IPS-18c (cell line): ENCODE data around the gene DDHD1.
"Not testable (repeated sequence)": the region's sequence is repeated elsewhere in the genome, so short reads cannot be mapped to it uniquely, and the experiment has no call there.

Source experiments
- H3K4me3 ChIP-seq: 2 replicates; pipeline ENCODE4 v1.7.0; 2013; ENCODE audit warnings: low read depth, mild to moderate bottlenecking, low read length, moderate library complexity; ENCODE audit not compliant: insufficient read depth
- H3K9me3 ChIP-seq: one replicate; pipeline ENCODE4 v1.6.1; 2013; ENCODE audit warnings: mild to moderate bottlenecking, low read length, moderate library complexity; ENCODE audit not compliant: control insufficient read depth, insufficient read depth

Gene DDHD1

DNA sequence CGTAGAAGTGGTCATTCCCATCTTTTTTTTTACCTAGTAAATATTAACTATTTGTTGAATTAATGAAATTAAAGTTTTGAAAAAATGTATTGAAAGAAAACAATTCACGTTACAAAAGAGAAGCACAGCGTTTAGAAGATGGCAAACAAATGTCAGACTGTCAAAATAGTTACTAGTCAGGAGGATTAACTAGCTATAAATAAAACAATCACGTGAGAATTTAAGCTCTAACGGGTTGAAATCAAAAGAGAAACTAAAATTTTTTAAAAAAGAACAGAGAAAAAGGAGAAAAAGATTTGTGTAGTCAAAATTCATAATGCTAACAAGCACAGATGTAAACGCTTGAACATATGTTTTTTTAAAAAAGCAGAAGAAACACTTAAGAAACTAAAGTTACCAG is 26.4 kb downstream of the DDHD1 start:
- Histone ChIP-seq H3K9me3 (no peaks in the 10 kb centered on the region), H3K4me3 (no peak overlapping the region)

DNA sequence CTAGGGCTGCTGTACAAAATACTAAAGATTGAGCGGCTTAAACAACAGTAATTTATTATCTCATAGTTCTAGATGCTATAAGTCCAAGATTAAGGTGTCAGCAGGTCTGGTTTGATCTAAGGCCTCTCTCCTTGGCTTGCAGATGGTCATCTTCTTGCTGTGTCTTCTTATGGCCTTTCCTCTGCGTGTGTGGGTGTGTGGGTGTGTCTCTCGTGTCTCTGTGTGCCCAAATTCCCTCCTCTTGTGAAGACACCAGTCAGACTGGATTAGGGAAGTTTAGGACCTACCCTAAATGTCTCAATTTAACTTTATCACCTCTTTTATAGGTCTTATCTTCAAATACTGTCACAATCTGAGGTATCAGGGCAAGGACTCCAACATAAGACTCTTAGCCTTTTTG is 28.3 kb downstream of the DDHD1 start:
- Histone ChIP-seq H3K9me3 (no peaks in the 10 kb centered on the region), H3K4me3 (no peak overlapping the region)

DNA sequence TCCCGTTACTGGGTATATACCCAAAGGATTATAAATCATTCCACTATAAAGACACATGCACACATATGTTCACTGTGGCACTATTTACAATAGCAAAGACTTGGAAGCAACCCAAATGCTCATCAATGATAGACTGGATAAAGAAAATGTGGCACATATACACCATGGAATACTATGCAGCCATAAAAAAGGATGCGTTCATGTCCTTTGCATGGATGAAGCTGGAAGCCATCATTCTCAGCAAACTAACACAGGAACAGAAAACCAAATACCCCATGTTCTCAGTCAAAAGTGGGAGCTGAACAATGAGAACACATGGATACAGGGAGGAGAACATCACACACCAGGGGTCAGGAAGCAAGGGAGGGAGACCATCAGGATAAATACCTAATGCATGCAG is 31.7 kb downstream of the DDHD1 start:
- H3K9me3 ChIP-seq, H3K4me3 ChIP-seq: not testable (repeated sequence)

DNA sequence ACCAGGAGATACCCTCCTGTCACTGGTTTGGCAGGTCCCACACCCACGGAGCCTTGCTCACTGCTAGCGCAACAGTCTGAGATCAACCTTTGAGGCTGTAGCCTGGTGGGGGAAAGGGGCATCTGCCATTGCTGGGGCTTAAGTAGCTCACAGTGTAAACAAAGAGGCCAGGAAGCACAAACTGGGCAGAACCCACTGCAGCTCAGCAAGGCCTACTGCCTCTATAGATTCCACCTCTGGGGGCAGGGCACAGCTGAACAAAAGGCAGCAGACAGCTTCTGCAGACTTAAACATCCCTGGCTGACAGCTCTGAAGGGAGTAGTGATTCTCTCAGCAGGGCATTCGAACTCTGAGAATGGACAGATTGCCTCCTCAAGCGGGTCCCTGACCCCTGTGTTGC is 35.6 kb downstream of the DDHD1 start:
- not testable (repeated sequence) for H3K4me3 ChIP-seq, H3K9me3 ChIP-seq

DNA sequence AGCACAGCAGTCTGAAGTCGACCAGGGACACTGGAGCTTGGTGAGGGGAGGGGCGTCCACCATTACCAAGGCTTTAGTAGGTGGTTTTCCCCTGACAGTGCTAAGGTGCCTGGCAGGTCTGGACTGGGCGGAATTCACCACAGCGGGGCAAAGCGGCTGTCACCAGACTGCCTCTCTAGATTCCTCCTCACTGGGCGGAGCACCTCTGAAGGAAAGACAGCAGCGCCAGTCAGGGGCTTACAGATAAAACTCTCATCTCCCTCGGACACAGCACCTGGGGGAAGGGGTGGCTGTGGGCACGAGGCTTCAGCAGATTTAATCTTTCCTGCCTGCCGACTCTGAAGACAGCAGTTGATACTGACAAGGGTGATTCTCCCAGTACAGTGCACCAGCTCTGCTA is 39.1 kb downstream of the DDHD1 start:
- Histone ChIP-seq H3K4me3 (no peak overlapping the region), H3K9me3 (no peaks in the 10 kb centered on the region)

DNA sequence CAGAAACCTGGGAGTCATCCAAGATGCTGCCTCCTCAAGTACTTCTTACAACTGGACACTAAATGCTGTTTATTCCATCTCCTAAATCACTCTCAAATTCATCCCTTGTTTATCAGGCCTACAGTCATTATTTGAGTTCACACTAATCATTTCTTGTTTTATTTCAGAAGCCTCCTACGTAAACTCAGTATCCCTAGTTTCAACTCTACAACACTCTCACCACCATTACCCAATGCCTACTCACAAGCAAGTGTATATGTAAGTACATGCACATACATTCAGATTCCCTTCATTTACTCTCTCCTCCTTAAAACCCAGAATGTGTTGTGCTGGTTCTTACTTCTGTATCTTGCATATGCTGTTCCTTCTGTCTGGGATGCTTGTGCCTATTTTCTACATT is 43.0 kb downstream of the DDHD1 start:
- H3K4me3 ChIP-seq, result no peak overlapping the region
- peaks cover 3% of the 10 kb centered on the region for H3K9me3 ChIP-seq

DNA sequence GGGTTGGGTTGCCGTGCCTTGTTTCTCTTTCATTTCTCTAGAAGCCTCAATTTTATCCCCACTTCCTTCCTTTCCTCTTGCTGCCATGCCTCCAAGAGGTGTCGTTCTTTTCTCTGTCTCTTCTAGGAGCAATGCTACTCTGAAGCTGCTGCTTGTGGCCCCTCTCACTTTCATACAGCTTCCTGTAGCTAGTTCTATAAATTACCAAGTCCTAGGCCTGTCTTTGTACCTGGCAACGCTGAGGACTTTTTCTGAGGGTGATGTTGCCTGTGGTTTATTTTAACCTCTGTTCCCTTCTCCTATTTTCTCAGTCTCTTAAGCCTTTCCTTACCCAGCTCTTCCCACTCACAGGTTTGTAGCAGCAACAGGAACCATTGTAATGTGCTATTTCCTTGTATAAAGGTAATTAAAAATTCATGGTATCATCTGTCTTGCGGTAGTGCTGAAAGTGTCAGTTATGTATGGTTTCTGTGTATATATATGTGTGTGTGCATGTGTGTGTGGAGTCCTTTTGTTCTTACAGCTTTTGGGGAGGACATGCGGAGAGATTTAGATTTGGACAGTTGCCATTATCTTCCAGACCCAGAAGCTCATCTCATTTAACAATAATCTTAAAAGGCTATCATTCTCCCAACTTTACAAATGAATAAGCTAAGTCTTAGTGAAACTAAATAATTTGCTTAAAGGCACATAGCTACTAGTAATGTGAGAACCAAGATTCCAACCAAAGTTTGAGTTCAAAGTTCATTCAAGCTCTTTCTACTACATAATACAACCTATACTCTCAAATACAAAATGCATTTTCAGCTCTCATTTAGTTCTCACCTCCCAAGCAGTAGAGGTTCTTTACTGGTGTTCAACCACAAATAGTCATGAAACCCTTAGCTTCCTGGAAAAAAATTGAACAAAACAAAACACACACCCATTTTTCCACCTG is 43.8 kb downstream of the DDHD1 start:
- Histone ChIP-seq H3K4me3 (no peak overlapping the region), H3K9me3 (peaks cover 3% of the 10 kb centered on the region)

DNA sequence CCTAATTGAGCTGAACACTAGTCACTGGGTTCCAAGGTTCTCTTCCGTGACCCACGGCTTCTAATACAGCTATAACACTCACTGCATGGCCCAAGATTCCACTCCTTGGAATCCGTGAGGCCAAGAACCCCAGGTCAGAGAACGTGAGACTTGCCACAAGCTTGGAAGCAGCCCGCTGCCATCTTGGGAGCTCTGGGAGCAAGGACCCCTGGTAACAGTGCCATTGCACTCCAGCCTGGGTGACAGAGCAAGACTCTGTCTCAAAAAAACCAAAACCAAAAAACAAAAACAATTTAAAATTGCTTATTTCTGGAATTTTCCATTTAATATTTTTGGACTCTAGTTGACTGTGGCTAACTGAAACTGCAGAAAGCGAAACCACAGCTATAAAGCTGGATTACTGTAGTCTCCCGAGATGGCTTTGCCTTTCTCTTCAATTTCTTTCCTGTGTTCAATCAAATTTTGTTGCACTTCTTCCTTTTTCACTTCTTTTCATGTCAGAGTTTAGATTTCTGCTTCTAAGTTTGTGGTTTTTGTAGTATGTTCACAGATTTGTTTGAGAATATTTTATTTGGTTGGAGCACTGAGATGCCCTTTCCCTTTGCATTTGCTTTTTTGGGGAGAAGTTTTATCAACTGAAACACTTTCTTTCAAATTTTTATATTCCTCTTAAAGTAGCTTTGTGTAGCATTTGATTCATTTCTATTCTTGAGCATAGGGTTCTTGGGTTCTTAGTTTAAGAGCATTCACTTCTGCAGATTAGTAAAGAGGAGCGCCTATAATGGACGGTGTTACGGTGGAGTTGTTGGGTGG is 44.6 kb downstream of the DDHD1 start:
- Histone ChIP-seq H3K4me3 (no peak overlapping the region), H3K9me3 (peaks cover 3% of the 10 kb centered on the region)

DNA sequence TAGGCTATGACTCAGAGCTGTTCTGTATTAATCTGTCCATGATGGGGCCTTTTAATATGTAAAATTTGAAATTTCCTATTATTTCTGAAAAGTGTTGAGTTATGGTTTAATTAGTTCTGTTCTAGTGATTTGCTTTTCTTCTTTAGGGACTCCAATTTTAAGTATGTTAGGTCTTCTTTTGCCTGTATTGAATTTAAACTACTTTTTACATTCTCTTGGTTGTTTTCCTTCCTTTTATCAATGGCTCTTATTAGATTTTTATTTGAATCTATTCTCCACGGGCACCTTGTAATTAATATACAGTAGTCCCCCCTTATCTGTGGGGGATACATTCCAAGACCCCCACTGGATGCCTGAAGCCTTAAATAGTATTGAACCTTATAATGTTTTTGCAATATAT is 46.4 kb downstream of the DDHD1 start:
- no peak overlapping the region for H3K4me3 ChIP-seq

DNA sequence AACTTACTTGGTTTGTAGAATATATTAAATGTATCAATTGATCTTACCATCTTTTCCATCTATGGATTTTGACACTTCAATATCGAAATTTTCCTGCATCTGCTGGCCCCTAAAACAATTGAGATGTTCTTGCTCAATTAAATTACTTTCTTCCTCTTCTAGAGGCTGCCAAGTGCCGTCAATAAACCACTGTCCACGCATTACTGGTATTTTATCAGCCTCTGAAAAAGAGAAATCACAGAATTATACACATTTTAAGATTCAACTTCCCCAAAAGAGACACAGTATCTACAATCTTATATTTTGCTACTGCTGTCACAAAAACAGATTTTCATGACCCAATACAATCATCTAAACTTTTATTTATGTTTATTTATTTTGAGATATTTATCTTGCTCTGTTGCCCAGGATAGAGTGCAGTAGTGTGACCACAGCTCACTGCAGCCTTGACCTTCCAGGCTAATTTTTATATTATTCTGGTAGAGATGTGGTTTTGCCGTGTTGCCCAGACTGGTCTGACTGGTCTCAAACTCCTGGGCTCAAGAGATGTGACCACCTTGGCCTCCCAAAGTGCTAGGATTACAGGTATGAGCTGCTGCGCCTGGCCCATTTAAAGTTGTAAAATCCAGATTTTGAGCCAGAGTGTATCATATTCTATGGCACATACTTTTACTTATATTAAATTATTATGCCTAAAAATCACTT is 49.3 kb downstream of the DDHD1 start:
- Histone ChIP-seq H3K9me3 (peaks cover 3% of the 10 kb centered on the region), H3K4me3 (no peak overlapping the region)

More for the DNA sequence above, 46.4 kb downstream of the DDHD1 start:
- H3K9me3 ChIP-seq, result peaks cover 3% of the 10 kb centered on the region

DNA sequence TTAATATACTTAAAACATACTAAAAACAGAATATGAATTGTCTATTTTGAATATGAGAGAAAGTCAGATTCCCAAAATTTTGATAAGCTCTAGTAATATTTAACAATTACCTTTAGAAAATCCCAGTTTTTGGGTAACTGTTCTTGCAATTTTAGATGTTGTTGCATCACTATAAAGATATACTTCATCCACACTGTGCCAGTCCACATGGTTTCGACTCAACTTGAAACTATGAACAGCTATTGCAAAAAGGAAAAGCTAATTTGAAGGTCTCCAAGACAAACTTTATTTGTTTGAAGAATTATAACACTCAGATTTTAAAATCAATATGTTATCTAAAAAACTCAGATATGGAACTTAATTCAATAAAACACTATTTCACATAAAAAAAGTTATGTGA is 59.9 kb downstream of the DDHD1 start:
- H3K9me3 ChIP-seq, result no peaks in the 10 kb centered on the region
- H3K4me3 ChIP-seq, result no peak overlapping the region

DNA sequence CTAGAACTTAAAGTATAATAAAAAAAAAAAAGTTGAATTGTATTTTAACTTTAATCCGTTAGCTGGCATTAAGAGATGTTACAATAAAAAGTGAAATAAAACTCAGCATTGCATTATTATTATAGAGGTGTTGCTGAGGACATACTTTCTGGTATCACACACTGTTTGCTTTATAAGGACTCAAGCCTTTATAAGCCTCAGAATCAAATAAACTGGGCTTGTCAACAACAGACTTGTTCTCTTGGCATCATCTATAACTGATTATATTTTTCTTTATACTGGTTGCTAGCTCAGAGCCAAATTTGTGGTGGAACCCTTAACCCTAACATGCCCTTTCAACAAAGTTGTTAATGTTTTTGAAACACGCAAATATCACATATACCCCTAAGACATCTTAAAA is 62.3 kb downstream of the DDHD1 start:
- Histone ChIP-seq H3K9me3 (no peaks in the 10 kb centered on the region), H3K4me3 (no peak overlapping the region)

DNA sequence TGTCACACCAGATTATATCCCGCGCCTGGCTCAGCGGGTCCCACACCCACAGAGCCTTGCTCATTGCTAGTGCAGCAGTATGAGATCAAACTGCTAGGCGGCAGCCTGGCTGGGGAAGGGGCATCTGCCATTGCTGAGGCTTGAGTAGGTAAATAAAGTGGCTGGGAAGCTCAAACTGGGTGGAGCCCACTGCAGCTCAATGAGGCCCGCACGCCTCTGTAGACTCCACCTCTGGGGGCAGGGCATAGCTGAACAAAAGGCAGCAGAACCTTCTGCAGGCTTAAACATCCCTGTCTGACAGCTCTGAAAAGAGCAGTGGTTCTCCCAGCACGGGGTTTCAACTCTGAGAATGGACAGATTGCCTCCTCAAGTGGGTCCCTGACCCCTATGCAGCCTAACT is 68.2 kb downstream of the DDHD1 start:
- not testable (repeated sequence) for H3K4me3 ChIP-seq, H3K9me3 ChIP-seq

DNA sequence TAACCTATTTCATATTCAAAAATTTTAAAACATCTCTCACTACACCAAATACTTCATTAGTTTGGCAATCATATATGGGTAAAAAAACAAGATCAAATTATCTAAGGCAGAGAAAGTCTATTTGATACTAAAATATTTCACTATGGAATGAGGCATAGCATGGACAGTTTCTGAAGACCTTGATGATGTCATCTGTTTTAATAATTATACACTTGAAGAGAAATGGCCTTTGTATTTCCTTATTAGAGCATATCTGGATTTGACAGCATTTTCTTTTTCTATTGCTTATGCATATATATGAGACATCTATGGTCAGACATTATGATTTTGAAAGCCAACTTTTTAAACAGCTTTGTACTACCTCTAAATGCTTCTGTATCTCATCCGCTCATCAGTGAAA is 88.6 kb downstream of the DDHD1 start:
- H3K9me3 ChIP-seq, result no peaks in the 10 kb centered on the region
- H3K4me3 ChIP-seq, result no peak overlapping the region

DNA sequence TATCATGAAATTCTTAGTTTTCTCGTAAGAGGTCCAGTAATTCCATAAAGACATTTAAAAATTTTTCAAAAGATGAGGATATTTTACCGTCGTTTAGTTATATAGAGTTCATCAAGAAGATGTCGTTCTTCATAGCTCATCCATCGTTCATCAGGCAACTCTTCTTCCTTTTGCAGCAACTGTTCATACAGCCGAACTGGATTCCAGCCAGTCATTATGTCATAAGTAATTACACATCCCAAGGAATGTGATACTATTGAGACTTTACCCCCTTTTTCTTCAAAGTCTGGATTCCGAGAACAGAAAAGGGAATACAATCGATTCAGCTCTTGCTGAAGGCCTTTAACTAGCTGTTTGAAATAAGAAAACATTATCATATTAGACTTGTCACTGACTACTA is 90.3 kb downstream of the DDHD1 start:
- Histone ChIP-seq H3K4me3 (no peak overlapping the region), H3K9me3 (no peaks in the 10 kb centered on the region)

DNA sequence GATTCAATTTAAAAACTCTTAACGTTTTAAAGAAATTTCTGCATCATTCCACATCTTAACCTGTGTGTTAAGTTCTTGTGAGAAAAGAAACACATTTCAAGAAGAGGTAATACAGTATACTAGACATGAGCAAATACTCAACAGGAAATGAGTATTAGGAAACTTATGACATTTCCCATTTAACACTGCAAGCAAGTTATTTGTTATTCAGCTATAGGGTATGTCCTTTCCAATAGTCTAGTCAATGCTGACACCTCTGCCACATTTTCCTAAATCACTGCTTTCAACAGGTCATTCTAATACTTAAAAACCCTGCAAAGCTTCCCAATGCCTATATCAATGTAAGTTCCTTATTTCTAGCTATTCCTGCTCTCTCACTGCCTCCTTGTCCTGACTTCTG is 93.1 kb downstream of the DDHD1 start:
- no peaks in the 10 kb centered on the region for H3K9me3 ChIP-seq
- no peak overlapping the region for H3K4me3 ChIP-seq

DNA sequence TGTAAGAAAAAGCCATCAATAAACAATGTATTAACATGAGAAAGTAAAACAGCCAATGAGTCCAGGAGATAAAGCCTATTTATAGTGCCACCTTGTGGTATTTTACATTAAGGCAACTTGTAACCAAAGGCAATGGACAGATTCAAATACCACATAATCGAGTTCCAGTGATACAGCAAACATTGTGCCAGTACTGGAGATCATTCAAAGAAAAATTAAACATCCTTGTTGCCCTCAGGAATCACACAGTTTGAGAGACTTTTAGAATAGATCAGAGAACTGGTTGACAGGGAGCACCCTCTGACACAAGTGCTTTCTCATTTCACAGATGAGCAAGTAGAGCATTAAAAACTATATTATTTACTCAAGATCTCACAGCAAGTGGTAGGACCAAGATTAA is 98.1 kb downstream of the DDHD1 start:
- Histone ChIP-seq H3K9me3 (no peaks in the 10 kb centered on the region), H3K4me3 (no peak overlapping the region)

DNA sequence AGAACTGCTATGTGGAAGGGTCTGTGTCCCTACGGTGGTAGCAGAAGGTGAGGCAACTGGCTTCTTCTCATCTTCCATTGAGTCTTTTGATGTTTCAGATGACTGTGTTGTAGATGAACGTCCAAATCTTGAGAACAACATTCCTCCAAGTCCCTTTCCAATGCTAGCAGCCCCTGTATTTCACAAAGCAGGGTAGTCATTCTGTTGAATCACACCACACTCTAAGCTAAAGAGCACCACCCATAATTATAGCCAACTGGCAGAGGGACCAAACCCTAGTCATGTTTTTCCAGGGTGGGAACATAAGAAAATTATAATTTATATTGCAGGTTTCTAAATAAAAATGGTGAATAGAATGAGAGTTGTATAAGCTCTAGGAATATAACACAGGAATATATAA is 98.7 kb downstream of the DDHD1 start:
- Histone ChIP-seq H3K9me3 (no peaks in the 10 kb centered on the region), H3K4me3 (no peak overlapping the region)
